ENCODE results near the gene STARD8. TPM values are rescaled to one million over a fixed set of nuclear protein-coding genes. Genes with fewer than 3 reads are reported as not detected.

STARD8 gene
- total RNA-seq, 1 experiment from 2014 or later = 0.97 TPM

DNA sequence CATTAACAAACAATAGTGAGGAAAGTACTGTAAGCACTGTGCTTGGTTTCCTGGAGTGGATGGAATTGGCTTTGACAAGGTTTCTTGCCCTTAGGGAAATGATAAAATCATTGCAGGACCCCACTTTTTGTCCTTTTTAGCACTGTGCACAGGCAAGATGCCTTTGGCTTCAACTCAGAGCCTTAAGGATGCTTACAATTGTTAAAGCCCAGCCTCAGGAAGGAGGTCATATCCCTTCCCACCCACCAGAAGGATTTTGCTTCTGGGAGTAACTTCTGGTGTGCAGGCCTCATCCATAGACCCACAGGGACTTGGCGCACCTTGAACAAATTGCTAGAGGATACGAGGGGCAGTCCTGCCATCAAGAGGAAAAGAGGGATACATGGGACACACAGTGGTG, 44.5 kb downstream of the STARD8 start:
- no peak for DNase-seq (ENCODE audit: low spot score)

DNA sequence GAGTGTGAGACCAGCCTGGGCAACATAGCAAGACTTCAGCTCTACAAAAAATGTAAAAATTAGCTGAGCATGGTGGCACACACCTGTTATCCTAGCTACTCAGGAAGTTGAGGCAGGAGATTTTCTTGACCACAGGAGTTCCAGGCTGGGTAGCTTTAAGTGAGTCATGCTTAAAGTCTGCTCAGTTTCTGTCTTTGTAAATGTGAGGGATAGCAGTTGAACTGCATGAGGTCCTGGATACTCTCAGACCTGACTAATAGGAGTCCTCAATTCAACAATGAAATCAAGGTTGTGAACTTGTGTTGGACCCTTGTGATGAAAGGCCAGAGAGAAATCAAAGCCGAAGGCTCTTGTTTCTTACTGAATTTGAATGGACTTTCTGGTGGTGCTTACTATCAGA, 45.2 kb downstream of the STARD8 start:
- DNase-seq (ENCODE audit: low spot score) = no peak

DNA sequence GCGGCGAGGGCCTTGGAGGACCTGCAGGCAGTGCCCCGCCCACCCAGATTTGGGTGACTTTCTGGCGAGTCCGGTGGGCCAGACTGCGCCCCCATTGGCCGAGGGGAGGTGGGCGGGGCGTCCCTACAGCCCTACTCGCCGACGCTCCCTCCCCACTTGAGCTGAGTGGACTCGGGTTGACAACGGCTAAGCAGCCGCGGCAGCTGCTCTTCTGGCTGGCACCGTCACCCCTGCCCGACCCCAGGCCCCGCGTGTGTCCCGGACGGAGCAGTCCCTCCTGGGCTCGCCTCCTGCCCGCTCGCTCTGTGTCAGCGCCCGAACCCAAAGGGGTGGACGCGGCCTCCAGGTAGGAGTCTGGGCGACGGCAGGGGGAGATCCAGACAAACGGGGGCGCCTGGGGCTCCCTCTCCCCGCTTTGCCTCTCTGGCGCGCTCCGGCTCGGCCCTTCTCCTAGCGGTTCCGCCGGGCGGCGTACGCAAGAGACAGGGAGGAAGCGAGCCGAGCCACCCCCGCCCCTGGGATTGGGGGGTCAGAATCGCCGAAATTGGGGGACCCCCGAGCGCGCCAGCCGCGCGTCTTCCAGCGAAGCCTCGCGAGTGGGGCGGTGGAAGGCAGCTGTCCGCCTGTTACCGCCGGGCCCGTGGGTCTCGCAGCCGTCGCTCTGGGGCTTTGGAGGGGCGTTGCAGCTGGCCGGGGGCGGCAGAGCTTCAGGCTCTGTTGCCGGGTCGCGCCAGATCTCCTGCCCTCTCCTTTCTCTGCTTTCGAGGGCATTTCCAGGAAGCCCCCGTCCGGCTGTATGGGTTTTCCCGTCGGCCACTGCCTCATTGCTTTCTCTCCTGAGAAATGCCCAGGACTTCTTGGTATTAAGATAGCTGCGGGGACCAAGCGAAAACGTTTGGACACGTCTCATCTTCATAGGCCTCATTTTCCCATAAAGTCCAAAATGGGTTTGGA, 46.3 kb downstream of the STARD8 start:
- DNase-seq (ENCODE audit: low spot score) = no peak

DNA sequence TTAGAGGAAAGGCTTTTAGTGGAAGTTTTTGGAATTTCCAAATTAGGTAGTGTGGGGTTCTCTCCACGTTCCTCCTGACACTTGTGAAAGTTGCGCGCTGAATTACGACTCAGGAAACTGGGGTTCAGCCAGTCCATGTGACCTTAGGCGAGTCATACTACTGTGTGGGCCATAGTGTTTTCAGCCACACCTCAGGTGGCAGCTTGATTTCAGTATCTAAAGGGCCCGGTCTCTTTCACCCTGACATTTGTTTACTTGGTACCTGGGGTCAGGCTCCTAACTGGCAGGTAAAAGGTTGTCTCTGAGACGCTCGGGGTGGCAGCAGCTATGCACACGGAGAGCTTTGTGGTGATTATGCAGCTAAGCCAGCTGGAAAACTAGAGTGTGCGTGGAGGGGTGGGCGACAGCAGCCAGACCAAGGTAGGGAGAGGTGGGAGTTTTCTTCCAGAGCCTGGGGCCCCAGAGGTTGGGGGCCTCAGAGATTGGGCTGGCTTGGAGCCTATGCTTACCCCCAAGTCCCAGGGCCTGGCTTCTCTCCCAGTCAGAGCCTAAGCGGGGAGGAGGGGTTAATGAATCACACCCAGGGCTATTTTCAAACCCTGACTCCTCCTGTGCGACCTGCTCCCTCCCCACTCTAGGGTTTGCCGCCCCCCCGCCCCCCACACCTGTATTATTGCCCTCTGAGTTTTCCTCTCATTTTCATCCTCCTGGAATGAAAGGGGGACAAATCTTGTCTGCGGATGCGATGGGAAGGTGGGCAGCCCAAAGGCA, 47.2 kb downstream of the STARD8 start:
- no peak for DNase-seq (ENCODE audit: low spot score)

DNA sequence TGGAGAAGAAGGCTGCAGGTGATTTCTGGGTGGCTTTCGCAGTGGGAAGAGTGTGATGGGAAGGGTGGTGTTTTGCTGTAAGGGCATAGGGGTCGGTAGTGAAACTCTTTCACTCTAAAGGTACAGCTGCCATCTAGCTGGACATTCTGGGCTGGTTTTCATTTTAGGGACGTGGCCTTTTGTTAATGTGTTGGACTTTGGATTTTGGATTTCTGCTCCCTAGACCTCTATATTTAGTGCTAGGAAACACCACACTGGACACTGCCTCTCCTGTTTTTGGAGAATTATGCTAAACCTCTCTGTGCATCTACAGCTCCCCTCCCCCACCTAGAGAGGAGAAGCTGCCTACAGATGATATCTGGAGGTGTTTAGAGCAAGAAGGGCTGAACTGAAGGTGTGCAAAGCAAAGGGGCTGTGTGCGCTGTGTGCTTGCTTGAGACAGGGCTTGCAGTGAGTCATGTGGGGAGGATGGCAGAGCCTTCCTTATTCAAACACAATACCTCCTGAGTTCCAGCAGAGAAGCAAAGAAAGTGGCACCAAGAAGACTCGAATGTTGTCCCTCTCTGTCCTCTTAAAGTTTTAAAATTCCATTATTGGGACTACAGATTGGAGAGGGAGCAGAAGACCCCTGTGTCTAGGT, 47.9 kb downstream of the STARD8 start:
- DNase-seq (ENCODE audit: low spot score) = peak; percentile 48

DNA sequence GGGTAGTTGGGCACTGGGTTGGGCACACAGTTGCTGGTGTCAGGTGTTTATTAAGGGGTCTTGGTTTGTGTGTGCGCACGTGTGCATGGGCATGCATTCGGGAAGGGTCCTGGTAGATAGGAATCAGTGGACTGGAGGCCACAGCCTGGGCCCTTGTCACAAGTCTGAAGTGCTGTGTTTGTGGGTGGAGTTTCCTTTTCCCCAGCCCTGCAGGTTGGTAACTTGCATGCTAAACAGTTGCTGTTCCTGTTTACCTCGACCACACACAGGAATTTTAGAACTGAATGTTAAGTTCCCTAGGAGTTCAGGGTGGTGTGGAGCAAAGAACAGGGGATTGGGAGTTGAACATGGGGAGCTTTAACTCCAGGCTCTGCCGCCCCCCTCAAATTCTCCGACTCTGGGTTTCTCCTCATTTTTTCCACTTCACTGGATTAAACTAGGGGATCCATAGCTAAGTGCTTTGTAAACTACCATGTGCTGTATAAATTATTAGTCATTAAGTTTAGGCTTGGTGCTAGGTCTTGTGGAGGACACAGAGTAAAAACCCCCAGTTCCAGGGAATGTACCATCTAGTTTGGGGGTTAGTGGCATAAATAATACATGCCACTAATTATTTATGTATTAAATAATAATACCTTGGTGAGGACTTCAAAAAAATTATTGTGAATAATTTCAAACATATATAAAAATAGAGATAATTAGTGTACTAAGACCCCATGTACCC, 49.0 kb downstream of the STARD8 start:
- DNase-seq (ENCODE audit: low spot score) = no peak

DNA sequence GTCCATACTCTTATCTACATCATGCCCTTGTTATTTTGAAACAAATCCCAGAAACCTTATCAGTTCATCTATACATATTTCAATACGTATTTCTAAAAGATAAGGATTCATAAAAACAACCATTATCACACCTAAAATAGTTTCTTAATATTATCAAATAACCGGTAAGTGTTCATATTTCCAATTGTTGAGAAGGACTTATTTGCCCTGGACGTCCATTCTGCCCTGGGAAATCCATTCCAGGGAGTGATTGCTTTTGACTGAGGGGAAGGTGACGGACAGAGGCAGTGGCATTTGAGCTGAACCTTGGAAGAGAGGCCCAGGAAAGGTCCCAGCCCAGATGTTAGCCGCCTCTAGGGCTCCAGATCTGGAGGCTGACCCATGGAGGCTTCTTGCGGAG, 49.6 kb downstream of the STARD8 start:
- no peak for DNase-seq (ENCODE audit: low spot score)

DNA sequence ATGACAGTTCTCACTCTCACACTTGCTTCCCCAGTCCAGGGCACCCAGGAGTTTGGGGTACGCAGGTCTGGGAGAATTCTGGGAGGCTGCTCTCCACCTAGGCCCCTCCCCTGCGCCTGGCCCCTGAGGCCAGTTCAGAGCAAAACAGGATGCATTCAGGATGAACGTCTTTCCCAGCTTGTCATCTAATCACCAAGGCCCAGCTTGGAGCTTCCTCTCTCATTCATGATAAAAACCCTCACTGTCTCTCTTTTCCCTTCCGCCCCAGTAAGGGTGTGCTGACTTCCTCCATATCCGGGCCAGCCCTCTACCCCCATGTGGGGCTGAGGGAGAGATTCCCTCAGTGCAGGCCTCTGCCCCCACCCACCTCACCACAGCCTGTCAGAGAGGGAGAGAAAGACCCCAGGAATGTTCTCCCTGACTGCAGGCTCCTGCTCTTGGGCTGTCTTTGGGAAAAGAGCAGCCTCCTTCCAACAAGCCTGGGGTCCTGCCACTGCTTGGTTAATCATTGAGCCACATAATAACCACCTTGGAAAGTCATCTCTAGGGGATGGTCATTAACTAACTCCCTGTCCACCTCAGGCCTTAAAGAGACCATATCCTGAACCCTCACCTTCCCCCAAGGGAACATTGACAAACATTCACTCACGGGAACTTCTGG, 50.1 kb downstream of the STARD8 start:
- no peak for DNase-seq (ENCODE audit: low spot score)

DNA sequence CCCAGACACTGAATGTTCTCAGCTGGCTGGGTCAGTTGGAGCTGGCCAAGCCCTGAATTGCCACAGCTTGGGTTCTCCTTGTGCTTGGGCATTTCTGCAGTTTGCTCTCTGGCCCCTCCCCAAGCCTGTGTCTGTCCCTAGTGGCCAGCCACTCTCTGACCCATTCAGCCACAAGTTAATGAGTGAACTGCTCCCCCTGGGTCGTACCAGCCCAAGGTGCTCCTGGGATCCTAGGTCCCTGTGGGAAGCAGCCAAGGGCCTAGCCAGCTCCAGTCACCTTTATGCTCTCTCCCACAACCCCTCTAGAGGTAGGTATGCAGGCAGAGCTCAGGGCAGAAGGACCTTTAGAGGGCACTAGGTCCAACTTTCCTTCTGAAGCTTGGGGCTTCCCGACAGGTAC, 51.5 kb downstream of the STARD8 start:
- peak; percentile 59 for DNase-seq (ENCODE audit: low spot score)

DNA sequence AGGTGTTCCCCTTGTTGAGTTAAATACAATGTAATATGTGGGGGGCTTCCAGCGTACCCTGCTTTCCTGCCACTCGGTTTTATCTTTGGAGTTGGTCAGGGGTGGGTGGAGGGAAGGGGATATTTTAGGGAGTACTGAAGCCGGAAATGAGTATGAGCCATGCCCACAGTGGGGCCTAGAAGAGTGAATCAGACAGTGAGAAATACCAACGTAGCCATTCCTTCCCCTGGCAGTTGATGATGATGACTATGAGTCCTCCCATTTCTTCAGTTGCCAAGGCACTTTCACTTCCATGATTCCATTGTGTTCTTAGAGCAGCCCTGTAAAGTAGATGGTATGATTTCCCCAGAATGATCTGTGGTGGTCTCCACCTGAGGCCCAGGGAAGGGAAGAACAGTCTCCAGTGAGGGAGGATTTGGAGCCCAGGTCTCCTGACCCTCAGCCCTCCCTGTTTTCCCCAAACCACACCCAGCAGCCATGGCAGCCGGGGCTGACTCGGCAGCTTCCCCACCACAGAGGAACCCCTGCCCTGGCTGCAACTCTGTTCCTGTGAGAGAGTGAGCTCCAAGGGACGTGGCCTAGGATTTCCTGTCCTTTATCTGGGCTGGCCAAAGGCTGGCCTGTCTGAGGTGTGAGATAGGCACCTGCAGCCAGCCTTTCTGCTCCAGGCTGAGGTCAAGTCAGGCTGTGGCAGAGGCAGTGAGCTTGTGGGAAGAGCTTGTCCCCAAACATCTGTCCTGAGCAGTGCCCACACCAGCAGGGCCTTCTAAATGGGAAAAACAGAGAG, 52.7 kb downstream of the STARD8 start:
- DNase-seq (ENCODE audit: low spot score) = no peak

DNA sequence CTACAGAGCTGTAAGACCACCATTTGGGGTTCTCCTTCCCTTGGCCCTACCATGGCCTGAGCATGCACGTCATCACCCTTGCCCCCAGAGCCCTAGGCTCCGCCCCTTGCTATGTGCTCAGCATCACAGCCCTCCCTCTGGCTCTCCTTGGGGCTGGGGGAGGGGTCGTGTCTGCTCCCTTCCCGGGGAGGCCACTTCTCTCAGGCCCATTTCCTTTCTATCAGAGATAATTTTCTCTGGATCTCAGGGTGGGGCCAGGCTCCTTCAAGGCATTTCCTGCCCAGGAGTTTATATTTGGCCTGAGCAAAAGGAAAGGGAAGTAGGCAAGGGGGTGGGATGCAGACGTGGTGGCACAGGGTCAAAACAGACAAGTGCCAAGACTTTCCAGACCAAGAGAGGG, 55.9 kb downstream of the STARD8 start:
- DNase-seq (ENCODE audit: low spot score) = no peak

DNA sequence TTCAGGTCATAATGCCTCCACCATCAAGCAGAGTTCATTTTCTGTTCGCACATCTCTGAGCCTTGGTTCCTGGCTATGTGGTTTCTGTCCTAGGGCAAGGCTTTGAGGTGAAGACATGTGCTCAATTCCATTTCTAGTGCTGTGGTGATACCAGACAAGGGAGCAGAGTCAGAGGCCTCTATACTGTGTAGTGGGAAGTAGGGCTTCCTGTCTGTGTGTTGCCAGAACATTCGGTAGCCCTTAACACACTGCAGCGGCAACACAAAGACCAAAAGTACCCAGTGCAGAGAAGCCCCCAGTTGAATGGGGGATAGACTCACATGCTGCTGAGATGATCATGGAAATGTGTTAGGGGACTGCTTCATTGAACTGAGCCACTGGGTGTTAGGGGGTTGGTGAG, 56.4 kb downstream of the STARD8 start:
- no peak for DNase-seq (ENCODE audit: low spot score)

DNA sequence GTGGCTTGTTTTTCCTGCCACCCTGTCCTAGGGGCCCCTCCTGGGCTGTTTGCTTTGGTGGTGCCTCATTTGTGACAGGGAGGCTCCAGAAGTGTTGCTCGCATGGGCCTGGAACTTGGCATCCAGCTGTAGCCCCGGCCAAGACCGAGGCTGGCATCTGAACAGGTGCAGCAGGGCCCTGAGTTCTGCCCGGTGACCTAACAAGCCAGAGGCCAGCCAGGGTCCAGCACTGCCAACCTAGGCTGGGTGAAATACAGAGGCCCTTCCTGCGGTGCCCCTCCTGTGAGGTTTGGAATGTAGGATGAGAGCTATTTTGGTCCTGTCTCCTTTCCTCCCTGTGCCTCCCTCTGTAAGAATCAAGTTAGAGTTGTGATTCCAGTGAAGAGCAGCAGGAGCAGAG, 58.5 kb downstream of the STARD8 start:
- no peak for DNase-seq (ENCODE audit: low spot score)

DNA sequence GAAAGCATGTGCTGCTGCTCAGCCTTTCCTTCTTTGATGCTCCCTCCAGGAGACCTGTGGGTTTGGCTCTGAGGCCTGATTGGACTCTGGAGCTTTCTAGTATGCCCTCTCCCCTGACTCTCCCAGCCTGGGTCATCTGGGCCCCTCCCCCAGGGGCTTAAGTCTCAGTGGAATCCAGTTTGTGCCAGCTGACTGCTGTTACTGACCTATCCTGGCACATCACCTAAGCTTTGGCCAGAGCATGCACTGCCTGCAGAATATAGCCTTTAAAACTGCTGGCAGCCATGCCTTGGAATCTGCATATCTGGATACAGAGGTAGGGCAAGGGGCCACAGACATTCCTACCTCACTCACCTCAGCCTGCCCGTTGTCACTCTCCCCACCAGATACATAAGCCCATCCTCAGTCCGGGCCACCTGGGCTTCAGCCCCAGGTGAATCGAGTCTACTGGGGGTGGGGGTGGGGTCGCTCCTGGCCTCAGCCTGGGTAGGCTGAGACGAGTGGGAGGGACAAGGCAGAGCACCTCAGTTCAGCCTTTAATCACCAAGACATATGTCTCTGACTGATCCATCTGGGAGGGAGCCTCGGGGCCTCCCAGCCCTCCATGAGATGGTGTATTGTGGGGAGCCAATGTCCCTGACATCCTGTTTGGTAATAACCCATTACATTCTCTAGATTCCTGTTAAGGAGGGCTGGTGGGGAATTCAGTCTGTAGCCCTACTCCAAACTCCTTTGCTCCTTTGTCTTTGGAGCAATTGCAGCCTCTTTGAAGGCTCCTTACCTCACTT, 61.2 kb downstream of the STARD8 start:
- DNase-seq (ENCODE audit: low spot score) = no peak

DNA sequence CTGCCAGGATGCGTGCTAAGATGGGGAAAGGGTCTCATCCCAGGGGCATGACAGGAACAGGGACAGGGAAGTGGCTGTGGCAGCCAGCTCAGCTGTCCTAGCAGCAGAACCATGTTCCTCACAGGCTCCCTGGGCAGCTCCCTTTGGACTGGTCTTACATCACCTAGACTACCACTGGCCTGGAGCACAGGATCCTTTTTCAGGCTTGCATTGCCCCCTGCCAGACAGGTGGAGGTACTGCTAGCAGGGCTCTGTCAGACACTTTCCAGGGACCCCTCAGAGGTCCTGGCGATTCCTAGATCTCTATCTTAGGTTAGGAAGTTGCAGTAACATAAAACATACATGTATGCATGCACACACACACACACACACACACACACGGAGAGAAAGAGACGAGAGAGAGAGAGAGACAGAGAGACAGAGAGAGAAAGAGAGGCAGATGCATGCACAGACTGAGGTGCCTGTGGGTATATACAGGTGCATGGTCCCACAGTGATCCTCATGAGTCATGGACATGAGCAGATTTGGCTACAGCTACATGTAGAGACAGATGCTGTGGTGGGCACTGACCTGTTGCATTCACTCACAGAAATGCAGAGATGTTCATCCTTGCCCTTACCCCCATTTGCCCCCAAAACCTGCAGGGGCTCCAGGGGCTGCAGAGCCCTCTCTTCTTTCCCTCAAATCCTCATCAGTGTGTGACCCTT, 63.6 kb downstream of the STARD8 start:
- DNase-seq (ENCODE audit: low spot score) = peak; percentile 77

DNA sequence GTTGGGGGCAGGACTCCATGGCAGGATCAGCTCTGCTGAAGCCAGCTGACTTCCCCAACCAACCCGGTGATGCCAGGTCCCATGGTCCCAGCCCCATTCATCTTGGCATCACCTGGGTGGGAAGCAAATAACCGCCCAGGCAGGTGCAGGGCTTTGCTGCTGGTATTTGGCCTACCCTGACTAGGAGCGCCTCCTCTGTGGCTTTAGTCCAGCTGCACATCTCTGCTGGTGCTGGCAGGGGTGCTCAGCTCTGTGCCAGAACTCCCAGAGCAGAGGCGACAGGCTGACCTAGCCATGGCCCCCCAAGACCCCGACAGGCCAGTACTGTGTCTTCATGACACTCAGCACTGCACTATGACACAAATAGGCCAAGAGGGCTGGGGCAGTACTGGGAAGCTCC, 64.4 kb downstream of the STARD8 start:
- no peak for DNase-seq (ENCODE audit: low spot score)

DNA sequence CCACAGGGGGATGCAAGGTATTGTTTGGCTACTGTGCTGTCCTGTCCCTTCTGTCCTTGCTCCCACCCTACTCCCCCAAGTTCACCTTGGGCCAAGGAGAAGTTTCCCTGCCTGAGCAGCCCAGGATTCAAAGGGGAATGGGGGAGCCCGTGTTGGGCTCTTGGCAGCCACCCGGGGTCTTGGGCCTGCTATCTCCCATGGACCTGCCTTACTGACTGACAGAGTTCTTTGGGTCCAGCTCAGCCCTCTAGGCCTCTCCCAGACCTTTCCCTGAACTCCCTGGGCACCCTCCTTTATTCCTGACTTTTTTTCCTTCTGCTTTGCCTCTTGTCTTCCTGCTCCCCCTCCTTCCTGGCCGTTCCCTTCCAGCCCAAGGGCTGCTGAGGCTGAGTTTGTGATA, 67.4 kb downstream of the STARD8 start:
- no peak for DNase-seq (ENCODE audit: low spot score)

DNA sequence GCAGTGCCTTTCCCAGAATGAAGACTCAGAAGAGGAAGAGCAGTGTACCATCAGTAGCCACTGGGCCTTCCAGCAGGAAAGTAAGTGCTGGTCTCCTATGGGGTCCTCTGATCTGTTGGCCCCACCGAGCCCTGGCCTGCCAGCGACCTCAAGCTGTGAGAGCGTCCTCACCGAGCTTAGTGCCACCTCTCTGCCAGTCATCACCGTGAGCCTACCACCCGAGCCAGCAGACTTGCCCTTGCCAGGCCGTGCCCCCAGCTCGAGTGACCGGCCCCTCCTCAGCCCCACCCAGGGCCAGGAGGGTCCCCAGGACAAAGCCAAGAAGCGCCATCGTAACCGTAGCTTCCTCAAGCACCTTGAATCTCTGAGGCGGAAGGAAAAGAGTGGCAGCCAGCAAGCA, 69.7 kb downstream of the STARD8 start:
- DNase-seq (ENCODE audit: low spot score) = no peak
